OCI-LY3 (cell line): ENCODE data around the gene HIF3A.

Experiments
- H2AFZ ChIP-seq: fragments of 200-600, 300-600 bp; shearing (Covaris generic); 2 replicates; pipeline ENCODE4 v1.6.0; 2014; ENCODE audit warnings: antibody characterized with exemption, low read depth, low read length
- H3K27ac ChIP-seq: fragments of 200-600, 300-600 bp; sonication (generic); 2 replicates; pipeline ENCODE4 v1.5.1; 2014; ENCODE audit warnings: mild to moderate bottlenecking, low read length, moderate library complexity, mixed read lengths
- H3K27me3 ChIP-seq: fragments of 200-600, 300-600 bp; sonication (generic); 2 replicates; pipeline ENCODE4 v1.6.1; 2014; ENCODE audit warnings: low read depth, low read length, mixed read lengths
- H3K36me3 ChIP-seq: fragments of 200-600, 300-600 bp; sonication (generic); replicated peaks from 2 replicates; pipeline ENCODE3; 2014; ENCODE audit warnings: low read depth, low read length, mixed read lengths
- H3K4me1 ChIP-seq: fragments of 300-600, 200-600 bp; sonication (generic); 2 replicates; pipeline ENCODE4 v1.6.1; 2014; ENCODE audit warnings: low read length, mixed read lengths
- H3K4me2 ChIP-seq: fragments of 200-600, 300-600 bp; sonication (generic); 2 replicates; pipeline ENCODE4 v1.6.1; 2014; ENCODE audit warnings: low read length, mixed read lengths
- H3K4me3 ChIP-seq: fragments of 300-600, 200-600 bp; sonication (generic); 2 replicates; pipeline ENCODE4 v1.5.1; 2014; ENCODE audit warnings: antibody characterized with exemption, mild to moderate bottlenecking, low read length, moderate library complexity
- H3K79me2 ChIP-seq: fragments of 300-600, 200-600 bp; shearing (Covaris generic); 2 replicates; pipeline ENCODE4 v1.6.1; 2014; ENCODE audit warnings: mild to moderate bottlenecking, low read length, mixed read lengths
- H3K9ac ChIP-seq: fragments of 300-600, 200-600 bp; shearing (Covaris generic); 2 replicates; pipeline ENCODE4 v1.6.0; 2014; ENCODE audit warnings: mild to moderate bottlenecking, low read length, moderate library complexity
- H3K9me3 ChIP-seq: fragments of 200-600, 300-600 bp; shearing (Covaris generic); 2 replicates; pipeline ENCODE4 v1.6.1; 2014; ENCODE audit warnings: low read length, mixed read lengths; ENCODE audit not compliant: insufficient read depth
- H4K20me1 ChIP-seq: fragments of 200-600, 300-600 bp; sonication (generic); 2 replicates; pipeline ENCODE4 v1.6.1; 2016; ENCODE audit warnings: low read length, mixed read lengths; ENCODE audit not compliant: insufficient read depth
- CTCF ChIP-seq: fragments of 200-600, 300-600 bp; sonication (generic); IDR thresholded peaks from 2 replicates; pipeline ENCODE4 v1.5.1; 2014; ENCODE audit warnings: antibody characterized with exemption, low read length, low read depth
- EZH2phosphoT487 ChIP-seq: fragments of 200-600 bp; shearing (Covaris generic); IDR thresholded peaks from 2 replicates; pipeline ENCODE4 v1.6.1; 2018; ENCODE audit warnings: antibody characterized with exemption, mixed run types, low read depth

HIF3A gene

DNA sequence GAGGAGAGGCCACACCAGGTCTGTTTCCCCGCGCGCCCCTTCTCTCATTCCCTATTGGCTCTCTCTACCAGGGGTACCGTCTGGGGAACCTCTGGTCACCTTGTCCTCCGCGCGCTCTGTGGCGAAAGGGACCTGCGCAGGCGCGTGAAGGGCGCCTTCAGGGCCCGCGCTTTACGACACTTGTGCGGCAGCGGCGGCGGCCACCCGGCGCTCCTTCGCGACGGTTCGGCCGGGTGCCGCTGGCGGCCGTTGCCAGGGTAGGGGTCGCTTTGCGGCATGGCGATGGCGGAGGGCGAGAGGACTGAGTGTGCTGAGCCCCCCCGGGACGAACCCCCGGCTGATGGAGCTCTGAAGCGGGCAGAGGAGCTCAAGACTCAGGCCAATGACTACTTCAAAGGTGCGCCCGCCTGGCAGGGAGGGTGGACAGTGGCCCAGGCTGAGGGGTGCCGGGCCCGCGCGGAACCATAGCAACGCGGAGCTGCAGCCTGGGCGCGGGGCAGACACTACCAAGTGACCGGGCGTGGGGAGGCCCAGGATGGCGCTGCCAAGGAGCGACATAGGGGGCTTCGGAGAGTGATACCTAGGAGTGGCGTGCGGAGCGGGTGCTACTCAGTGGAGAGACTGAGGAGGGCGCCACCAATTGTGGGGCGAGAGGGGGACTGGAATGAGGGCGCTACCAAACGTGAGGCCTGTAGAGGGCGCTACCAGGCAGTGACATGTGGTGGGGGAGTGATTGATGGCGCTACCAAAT lies 50.2 kb downstream of the HIF3A start, which contains the start of gene PPP5C:
PPP5C (plus strand) TSS at position 267 of the 751 bp plus-strand sequence; CDS start at position 277, 10 bp downstream.
- Histone ChIP-seq H4K20me1 (no peaks in the 10 kb centered on the region; the same call in 1 of the 2 replicates), H3K9me3 (no peaks in the 10 kb centered on the region), H3K4me2 (peak within 1 kb of the TSS; percentile 88), H3K36me3 (peaks cover 22% of the 10 kb centered on the region), H2AFZ (peak within 1 kb of the TSS; percentile 95), H3K4me1 (peaks cover 42% of the 10 kb centered on the region), H3K4me3 (peak within 1 kb of the TSS; percentile 90), H3K9ac (peak within 1 kb of the TSS; percentile 97), H3K79me2 (peaks cover 51% of the 10 kb centered on the region), H3K27me3 (peaks cover 12% of the 10 kb centered on the region), H3K27ac (peak within 1 kb of the TSS; percentile 77)
- no peak for TF ChIP-seq EZH2phosphoT487
- peak; percentile 100 for TF ChIP-seq CTCF

GRCh38 chr19:46347572-46347883 lies 50.7 kb downstream of the HIF3A start:
- H4K20me1 ChIP-seq: no peaks in the 10 kb centered on the region; the same call in 1 of the 2 replicates
- peaks cover 6% of the 10 kb centered on the region; the same call in 1 of the 2 replicates for H3K27me3 ChIP-seq
- peaks cover 22% of the 10 kb centered on the region for H3K36me3 ChIP-seq
- no peaks in the 10 kb centered on the region for H3K9me3 ChIP-seq
- H3K4me3 ChIP-seq: peak overlapping the region; percentile 90
- H3K4me1 ChIP-seq: peaks cover 43% of the 10 kb centered on the region
- TF ChIP-seq EZH2phosphoT487 (no peak), CTCF (no peak)
- peak overlapping the region; percentile 77 for H3K27ac ChIP-seq
- peak overlapping the region; percentile 66 for H3K4me2 ChIP-seq
- peak overlapping the region; percentile 97 for H3K9ac ChIP-seq
- H3K79me2 ChIP-seq: peaks cover 56% of the 10 kb centered on the region
- no peak overlapping the region for H2AFZ ChIP-seq

DNA sequence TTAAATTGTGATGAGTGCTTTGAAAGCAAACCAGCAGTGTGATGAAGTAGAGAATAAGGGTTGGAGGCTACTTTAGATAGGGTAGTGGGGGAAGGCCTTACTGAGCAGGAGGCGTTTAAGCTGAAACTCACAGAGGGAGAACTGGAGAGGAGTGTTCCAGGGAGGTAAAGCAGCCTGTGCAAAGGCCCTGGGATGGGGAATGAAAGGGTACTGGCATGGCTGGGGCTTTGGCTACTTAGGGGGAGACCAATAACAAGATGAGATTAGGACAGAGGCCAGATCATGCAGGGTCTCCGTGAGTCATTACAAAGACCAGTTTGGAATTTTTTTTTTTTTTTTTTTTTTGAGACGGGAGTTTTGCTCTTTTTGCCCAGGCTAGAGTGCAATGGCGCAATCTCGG lies 51.1 kb downstream of the HIF3A start:
- Histone ChIP-seq H3K36me3 (peaks cover 25% of the 10 kb centered on the region), H3K27me3 (0 out of 2 replicates have a peak, but pooled peaks cover 2% of the 10 kb centered on the region), H3K79me2 (peaks cover 61% of the 10 kb centered on the region), H3K4me1 (peaks cover 43% of the 10 kb centered on the region), H3K4me3 (peak overlapping the region; percentile 90), H3K9ac (peak overlapping the region; percentile 97), H3K4me2 (peak overlapping the region; percentile 66), H4K20me1 (no peaks in the 10 kb centered on the region; the same call in 1 of the 2 replicates), H3K27ac (peak overlapping the region; percentile 77), H2AFZ (no peak overlapping the region), H3K9me3 (no peaks in the 10 kb centered on the region)
- TF ChIP-seq EZH2phosphoT487: no peak
- no peak for TF ChIP-seq CTCF

DNA sequence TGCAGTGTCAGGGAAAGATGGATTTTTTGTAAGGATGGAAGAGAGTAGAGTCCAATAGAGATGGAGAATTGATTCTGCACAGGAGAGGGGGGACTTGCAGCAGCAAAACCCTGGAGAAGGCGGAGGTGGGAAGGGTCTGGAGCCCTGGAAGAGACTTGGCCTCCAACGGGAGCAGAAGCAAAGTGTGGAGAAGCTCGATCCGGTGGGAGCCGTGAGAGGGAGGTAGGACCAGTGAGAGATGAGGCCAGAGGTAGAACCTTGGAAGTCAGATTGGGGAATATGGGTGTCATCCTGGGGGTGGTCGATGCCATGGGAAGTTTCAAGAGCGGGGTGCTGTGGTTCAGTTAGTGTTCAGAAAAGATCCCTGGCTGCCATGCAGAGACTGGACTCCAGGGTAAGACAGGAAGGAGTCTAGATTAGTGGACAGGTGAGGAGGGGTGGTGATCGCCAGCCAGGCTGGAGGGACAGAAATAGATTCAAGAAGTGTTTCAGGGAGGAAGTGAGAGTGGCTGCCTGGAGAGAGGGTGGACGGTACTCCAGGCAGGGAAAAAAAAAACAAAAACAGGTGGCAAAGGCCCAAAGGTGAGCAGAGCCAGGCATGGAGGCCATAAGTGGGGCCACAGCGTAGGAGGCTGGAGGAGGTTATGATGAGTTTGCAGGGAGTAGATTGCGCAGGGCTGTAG lies 52.6 kb downstream of the HIF3A start:
- no peaks in the 10 kb centered on the region for H3K9me3 ChIP-seq
- no peak overlapping the region for H2AFZ ChIP-seq
- peak overlapping the region; percentile 66 for H3K4me3 ChIP-seq
- peak overlapping the region; percentile 47; the same call in 1 of the 2 replicates for H3K9ac ChIP-seq
- H3K36me3 ChIP-seq: peaks cover 35% of the 10 kb centered on the region
- peaks cover 47% of the 10 kb centered on the region for H3K4me1 ChIP-seq
- peak overlapping the region; percentile 90 for H3K4me2 ChIP-seq
- TF ChIP-seq CTCF: no peak
- TF ChIP-seq EZH2phosphoT487: no peak
- H3K27me3 ChIP-seq: no peaks in the 10 kb centered on the region
- H3K27ac ChIP-seq: peak overlapping the region; percentile 67
- H3K79me2 ChIP-seq: peaks cover 73% of the 10 kb centered on the region
- no peaks in the 10 kb centered on the region; the same call in 1 of the 2 replicates for H4K20me1 ChIP-seq
